ENCODE data around the gene PXYLP1.

The PXYLP1 gene

GRCh38 chr3:141323936-141324704 lies 92.5 kb downstream of the PXYLP1 start:
- DNase-seq (ENCODE audit: low read depth, low spot score): no peak

DNA sequence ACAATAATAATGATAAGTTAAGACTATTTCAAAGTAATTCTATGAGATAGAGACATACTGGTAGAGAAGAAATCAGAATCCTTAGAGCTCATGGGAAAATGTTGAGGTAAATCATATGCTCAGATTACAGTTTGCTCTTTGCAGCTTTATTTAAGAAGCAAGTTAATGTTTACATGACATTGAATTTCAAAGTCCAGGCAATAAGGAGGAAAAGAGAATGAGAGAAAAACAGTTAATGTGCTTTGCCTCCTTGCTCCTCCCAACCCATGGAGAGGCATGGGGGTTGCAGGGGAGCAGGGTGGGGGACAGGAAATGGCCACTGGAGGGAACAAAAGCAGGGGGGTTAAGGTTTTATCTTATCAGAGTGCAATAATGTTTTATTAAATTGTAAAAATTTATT lies 94.5 kb downstream of the PXYLP1 start:
- DNase-seq (ENCODE audit: low read depth, low spot score): no peak

DNA sequence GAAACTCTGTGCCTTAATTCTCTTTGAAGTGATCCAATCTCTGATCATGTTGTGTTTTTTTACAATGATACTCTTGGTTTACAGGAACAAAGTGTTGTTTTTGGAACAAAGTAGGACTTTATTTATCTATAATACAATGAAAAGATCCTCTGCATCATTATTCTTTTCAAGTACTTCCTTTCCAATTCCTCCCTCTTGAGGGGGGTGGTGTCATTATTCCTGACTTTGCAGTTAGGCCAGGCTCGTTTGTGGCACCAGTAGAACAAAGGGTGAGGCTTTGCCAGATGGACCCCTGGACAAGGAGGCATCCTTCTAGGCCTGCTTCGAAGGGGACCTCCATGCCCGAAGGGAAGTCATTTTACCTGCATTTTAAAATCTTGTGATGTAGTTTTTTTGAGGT lies 95.0 kb downstream of the PXYLP1 start:
- no peak for DNase-seq (ENCODE audit: low read depth, low spot score)

DNA sequence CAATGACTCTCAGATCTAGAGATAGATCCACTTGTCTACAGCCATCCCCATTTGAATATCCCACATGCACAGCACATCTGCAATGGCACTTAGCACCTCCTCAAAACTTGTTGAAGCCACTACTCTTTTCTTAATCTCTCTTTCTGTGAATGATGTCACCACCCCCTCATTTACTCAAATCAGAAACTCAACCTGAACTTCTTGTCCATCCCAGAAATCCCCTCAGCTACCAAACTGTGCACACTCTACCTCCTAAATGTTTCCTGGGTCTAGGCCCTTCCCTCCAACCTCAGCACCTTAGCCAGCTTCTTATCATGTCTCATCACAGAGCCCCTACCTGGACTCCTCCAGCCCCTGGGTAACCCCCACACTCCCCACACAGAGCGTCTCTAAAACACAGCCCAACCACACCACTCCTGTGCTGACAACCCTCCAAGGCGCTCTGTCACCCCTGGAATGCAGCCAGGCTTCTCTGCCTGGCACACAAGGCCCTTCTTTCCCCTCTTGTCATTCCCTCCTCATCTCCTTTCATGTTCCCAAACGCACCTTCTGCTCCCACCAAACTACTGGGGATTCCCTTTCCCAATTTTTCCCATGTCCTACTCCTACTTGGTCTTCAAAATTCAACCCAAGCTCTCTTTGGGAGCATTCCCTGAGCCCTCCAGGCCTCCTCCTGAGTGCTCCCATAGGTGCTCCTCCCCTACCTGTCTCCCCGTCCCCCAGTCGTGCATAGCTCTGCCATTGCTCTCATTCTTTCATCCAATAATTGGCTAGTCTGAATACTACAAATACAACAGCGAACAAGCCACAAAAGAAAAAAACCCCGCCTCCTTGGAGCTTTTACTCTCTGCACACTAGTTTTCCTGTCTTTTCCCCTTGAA lies 96.9 kb downstream of the PXYLP1 start:
- no peak for DNase-seq (ENCODE audit: low read depth, low spot score)

GRCh38 chr3:141330235-141330634 lies 98.6 kb downstream of the PXYLP1 start:
- no peak for DNase-seq (ENCODE audit: low read depth, low spot score)

GRCh38 chr3:141330718-141331376 lies 99.2 kb downstream of the PXYLP1 start:
- DNase-seq (ENCODE audit: low read depth, low spot score): no peak

DNA sequence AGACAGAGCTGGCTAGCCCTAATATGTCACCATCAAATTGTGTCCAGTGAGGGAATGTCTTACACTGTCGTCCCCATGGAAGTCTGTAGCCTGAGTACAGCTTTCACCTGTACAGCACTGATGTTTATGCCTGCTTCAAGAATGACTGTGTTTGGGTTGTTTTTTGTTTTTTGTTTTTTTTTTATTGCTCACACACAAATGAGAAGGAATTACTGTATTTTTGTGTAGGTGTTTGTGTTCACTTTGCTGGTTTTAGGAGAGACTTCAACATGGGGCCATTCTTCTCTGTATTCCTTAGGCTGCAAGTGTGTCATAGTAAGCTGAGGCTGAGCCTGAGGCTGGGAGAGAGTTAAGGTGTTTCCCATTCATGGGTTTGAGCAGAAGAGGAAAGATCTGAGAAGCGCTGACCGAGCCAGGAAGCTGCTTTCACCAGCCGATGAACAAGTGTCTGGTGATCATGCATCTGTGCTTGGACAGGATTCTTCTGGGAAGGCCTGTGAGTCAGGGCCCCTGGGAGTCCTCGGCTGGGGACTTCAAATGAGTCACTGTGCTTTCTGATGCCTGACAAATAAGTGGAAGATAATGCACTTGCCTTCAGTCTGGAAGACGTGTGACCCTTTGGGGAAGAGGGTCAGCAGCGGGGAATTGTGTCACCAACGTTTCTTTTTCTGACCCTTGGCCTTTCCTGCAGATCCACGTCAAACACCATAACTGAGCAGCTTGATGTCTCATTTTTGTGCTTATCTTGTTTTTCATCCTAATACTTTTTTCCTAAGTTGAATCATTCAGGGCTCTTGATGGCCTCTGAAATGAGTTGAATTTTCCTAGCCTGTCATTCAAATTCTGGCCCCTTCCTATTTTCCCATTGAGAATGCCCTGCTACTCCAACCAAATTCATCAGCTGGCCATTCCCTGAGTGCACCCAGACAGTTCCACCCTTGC lies 100.0 kb downstream of the PXYLP1 start:
- peak; percentile 43 for DNase-seq (ENCODE audit: low read depth, low spot score)

GRCh38 chr3:141332416-141332815 lies 100.8 kb downstream of the PXYLP1 start:
- DNase-seq (ENCODE audit: low read depth, low spot score): no peak

DNA sequence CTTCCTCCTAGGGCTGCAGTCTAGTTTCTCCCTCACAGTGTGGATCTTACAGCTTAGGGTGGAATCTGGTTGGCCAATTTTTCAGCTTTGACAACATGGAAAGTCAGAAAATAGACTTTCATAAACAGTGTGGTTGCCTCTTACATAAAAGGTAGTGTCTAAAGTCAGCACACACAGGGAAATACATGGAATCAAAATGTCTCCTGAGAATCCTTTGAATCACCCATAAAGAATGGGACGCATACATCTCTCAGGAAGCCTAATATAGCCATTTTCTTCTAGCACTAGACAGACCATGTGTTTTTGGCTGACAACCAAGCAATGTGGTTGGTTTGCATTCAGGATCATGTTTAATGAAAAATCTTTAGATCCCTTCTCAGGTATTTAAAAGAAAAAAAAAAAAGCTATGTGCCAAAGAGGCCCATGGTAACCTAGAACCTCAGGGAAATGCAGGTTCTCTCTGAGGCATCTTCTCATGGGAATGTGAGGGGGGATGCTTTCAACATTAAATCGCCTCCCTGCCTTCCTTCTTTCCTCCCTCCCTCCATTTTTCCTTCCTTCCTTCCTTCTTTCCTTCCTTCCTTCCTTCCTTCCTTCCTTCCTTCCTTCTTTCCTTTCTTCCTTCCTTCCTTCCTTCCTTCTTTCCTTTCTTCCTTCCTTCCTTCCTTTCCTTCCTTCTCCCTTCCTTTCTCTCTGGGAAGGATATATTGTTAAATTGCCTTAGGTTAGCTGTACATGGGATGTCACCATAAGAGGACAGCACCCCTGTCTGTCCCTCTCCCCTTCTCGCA lies 102.4 kb downstream of the PXYLP1 start:
- DNase-seq (ENCODE audit: low read depth, low spot score): no peak

- no peak for DNase-seq (ENCODE audit: low read depth, low spot score)
Observed at GRCh38 chr3:141334627-141335250, 103.1 kb downstream of the PXYLP1 start.

DNA sequence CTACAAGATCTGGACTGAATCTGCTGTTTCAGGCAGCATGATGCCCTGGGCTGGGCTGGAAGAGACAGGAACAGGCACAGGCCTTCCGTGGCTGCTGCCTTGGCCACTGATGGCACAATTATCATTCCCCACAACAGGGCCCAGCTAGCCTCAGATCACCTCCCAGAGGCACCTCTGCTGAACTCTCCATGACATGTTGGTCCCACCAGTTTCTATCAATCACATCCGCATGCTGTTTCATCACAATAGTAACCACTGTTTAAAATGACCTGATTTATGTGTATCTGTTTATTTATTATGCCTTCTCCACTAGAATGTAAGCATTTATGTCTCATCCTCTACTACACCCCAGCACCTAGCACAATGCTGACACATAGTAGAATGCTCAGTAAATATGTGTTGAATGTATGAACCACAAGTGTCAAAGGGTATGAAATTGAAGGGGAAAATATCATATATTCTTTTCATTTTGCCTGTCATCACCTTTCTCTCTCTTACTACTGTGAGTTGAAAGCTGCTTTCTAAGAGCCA lies 104.0 kb downstream of the PXYLP1 start:
- DNase-seq (ENCODE audit: low read depth, low spot score): no peak

GRCh38 chr3:141336672-141337522 lies 105.3 kb downstream of the PXYLP1 start:
- DNase-seq (ENCODE audit: low read depth, low spot score): no peak

DNA sequence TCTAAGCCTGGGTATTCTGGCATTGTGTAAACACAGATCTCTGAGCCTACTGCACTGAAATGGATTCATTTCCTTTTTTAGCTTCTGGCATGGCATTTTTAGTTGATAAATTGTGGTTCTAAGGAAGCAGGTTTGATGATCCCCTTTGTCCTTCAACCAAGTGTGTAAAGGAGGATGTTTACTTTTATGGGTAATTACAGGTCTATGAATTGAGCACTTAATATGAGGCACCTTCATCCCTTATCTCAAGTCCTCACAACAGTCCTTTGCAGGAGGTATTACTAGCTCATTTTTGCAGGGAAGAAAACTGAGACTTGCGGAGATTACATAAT lies 105.9 kb downstream of the PXYLP1 start:
- no peak for DNase-seq (ENCODE audit: low read depth, low spot score)

GRCh38 chr3:141337991-141338390 lies 106.4 kb downstream of the PXYLP1 start:
- no peak for DNase-seq (ENCODE audit: low read depth, low spot score)

- DNase-seq (ENCODE audit: low read depth, low spot score): no peak
Observed at GRCh38 chr3:141338881-141339280, 107.3 kb downstream of the PXYLP1 start.

DNA sequence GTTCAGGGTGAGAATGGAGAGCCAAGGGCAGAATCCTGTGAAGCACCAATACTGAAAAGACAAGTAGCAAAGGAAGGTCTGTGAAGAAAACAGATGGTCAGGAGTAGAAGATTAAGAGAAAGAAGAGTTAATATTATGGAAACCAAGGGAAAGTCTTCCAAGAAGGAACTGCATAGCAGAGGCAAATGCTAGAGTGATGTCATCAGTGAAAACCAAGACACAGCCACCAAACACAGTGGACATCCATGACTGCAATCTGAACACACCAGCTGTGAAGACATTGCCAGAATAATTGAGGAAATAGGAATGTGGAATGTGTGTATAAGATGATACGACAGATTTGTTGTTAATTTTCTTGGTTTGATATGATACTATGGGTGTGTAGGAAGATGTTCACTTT lies 109.9 kb downstream of the PXYLP1 start:
- no peak for DNase-seq (ENCODE audit: low read depth, low spot score)

- DNase-seq (ENCODE audit: low read depth, low spot score): no peak
Observed at GRCh38 chr3:141342386-141342785, 110.8 kb downstream of the PXYLP1 start.

GRCh38 chr3:141343077-141343476 lies 111.5 kb downstream of the PXYLP1 start:
- no peak for DNase-seq (ENCODE audit: low read depth, low spot score)

GRCh38 chr3:141343865-141344271 lies 112.2 kb downstream of the PXYLP1 start:
- DNase-seq (ENCODE audit: low read depth, low spot score): no peak
